Activated B cell treated with CpG ODN at 0.5 μM for 24 hours (primary cell): ENCODE results near the gene ARHGEF17. TPM values are rescaled to one million over a fixed set of nuclear protein-coding genes. Genes with fewer than 3 reads are reported as not detected.

Experiments used
- ATAC-seq: fragments of 200-7000 bp; cut with Tn5 transposase; one replicate; pipeline ENCODE4 v1.10.0; 2021; ENCODE audit warnings: low read depth, mild to moderate bottlenecking, moderate library complexity
- CTCF ChIA-PET: fragments of 350-600 bp; sonication (Branson Sonifier 250); formaldehyde crosslinking; loops from one replicate; lab custom pipeline; 2021; ENCODE audit warnings: antibody characterized with exemption; lab: Charles Lee
- POLR2A ChIA-PET: fragments of 350-600 bp; sonication (Branson Sonifier 250); formaldehyde crosslinking; loops from one replicate; lab custom pipeline; 2021; ENCODE audit warnings: antibody characterized with exemption; lab: Charles Lee
- DNase-seq: peaks from one replicate; pipeline ENCODE4 v3.0.0; 2022
- H3K27ac Mint-ChIP-seq: one replicate; pipeline ENCODE4 v1.8.0; 2020; ENCODE audit warnings: mixed read lengths
- H3K27me3 Mint-ChIP-seq: one replicate; pipeline ENCODE4 v1.8.0; 2021; ENCODE audit warnings: mixed read lengths
- H3K36me3 Mint-ChIP-seq: one replicate; pipeline ENCODE4 v1.8.0; 2021; ENCODE audit warnings: low read depth, mixed read lengths
- H3K4me1 Mint-ChIP-seq: one replicate; pipeline ENCODE4 v1.8.0; 2021; ENCODE audit warnings: mixed read lengths
- H3K4me3 Mint-ChIP-seq: one replicate; pipeline ENCODE4 v1.8.0; 2020; ENCODE audit warnings: mild to moderate bottlenecking, mixed read lengths
- H3K9me3 Mint-ChIP-seq: one replicate; pipeline ENCODE4 v1.8.0; 2020; ENCODE audit warnings: mixed read lengths
- CTCF ChIP-seq: fragments of 200-600 bp; IDR thresholded peaks from one replicate; pipeline ENCODE4 v1.8.0; 2022; ENCODE audit warnings: antibody characterized with exemption, mild to moderate bottlenecking
- intact Hi-C: fragments of 100-400 bp; cut with micrococcal nuclease; formaldehyde crosslinking; loops from one replicate; pipeline ENCODE4 v1.15.1; 2024
- total RNA-seq: library from RNA; stranded (reverse); gene quantifications from 2 replicates; pipeline ENCODE4 v1.2.3, GENCODE V29; 2022

The ARHGEF17 gene, protein sequence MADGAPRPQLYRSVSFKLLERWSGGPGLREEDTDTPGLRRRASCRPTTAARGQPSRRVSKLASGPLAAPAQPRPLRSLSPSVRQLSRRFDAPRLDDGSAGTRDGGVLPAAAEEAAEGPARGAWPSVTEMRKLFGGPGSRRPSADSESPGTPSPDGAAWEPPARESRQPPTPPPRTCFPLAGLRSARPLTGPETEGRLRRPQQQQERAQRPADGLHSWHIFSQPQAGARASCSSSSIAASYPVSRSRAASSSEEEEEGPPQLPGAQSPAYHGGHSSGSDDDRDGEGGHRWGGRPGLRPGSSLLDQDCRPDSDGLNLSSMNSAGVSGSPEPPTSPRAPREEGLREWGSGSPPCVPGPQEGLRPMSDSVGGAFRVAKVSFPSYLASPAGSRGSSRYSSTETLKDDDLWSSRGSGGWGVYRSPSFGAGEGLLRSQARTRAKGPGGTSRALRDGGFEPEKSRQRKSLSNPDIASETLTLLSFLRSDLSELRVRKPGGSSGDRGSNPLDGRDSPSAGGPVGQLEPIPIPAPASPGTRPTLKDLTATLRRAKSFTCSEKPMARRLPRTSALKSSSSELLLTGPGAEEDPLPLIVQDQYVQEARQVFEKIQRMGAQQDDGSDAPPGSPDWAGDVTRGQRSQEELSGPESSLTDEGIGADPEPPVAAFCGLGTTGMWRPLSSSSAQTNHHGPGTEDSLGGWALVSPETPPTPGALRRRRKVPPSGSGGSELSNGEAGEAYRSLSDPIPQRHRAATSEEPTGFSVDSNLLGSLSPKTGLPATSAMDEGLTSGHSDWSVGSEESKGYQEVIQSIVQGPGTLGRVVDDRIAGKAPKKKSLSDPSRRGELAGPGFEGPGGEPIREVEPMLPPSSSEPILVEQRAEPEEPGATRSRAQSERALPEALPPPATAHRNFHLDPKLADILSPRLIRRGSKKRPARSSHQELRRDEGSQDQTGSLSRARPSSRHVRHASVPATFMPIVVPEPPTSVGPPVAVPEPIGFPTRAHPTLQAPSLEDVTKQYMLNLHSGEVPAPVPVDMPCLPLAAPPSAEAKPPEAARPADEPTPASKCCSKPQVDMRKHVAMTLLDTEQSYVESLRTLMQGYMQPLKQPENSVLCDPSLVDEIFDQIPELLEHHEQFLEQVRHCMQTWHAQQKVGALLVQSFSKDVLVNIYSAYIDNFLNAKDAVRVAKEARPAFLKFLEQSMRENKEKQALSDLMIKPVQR (N-terminal part only)
- total RNA-seq, result 0.02 TPM in 1 of 2 replicates, not detected in the other

DNA sequence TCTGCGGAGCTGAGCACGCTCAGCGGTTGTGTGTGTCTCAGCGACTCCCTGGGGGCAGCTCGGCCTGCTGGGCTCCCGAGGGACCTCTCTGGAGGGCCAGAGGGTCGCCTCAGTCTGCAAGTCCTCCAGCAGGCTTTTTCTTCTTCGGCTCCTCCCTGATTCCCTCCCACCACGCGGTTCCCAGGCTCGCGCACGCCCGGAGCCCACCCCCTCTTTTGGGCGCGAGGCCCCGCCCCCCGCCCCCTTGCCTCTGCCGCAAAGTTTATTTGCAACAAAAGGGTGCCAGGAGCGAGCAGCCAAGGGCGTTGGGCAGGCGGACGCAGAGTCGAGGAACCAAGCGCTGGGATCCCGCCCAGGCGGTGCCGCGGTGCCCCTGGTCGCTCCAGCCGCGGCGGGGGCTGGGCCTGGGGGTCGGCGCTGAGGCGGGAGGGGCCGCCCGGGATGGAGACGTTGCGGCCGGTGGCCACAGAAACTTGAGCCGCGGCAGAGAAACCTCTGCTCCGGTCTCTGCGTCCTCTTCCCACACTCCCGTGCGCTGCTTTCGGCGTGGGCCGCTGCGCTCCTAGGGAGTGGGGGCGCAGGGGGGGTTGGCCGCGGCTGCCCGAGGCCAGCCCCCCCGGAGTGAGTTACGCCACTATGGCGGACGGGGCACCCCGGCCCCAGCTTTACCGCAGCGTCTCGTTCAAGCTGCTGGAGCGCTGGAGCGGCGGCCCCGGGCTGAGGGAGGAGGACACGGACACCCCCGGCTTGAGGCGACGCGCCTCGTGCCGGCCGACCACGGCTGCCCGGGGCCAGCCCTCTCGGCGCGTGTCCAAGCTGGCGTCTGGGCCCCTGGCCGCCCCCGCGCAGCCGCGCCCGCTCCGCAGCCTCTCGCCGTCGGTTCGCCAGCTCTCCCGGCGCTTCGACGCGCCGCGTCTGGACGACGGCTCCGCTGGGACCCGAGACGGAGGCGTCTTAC, at the start of gene ARHGEF17:
Gene ARHGEF17 (plus strand): TSS at position 274 of the 958 bp plus-strand sequence. CDS start 363 bp downstream, at position 637.
- H3K9me3 Mint-ChIP-seq, result no peaks in the 10 kb centered on the region
- ChIA-PET POLR2A (interaction anchor here (0.5 to 1.9 kb wide), 5 partner anchors 10 to 28 kb away, joined by 3 to 7 read pairs (median 5); no protein-coding TSS in a partner anchor), CTCF (interaction anchor here (0.7 to 5.6 kb wide), 8 partner anchors 10 to 353 kb away, joined by 3 to 63 read pairs (median 4); no protein-coding TSS in a partner anchor)
- H3K36me3 Mint-ChIP-seq, result no peaks in the 10 kb centered on the region
- no peak for TF ChIP-seq CTCF
- DNase-seq, result peak; percentile 36
- H3K4me1 Mint-ChIP-seq, result peaks cover 11% of the 10 kb centered on the region
- peak within 1 kb of the TSS; percentile 93 for H3K4me3 Mint-ChIP-seq
- intact Hi-C loops, result loop anchor here (5.0 kb wide), 1 partner anchor 69 kb away; the partner anchor contains the start of gene RELT
- H3K27ac Mint-ChIP-seq, result no peak within 1 kb of the TSS
- H3K27me3 Mint-ChIP-seq, result peaks cover 5% of the 10 kb centered on the region
- ATAC-seq, result peak; percentile 69

- ChIA-PET CTCF (no interaction called here), POLR2A (no interaction called here)
- no peaks in the 10 kb centered on the region for H3K36me3 Mint-ChIP-seq
- H3K9me3 Mint-ChIP-seq, result no peaks in the 10 kb centered on the region
- TF ChIP-seq CTCF, result no peak
- peaks cover 10% of the 10 kb centered on the region for H3K27me3 Mint-ChIP-seq
- DNase-seq (no peak), ATAC-seq (no peak)
- no peak overlapping the region for H3K4me3 Mint-ChIP-seq
- intact Hi-C loops, result no loop called here
- H3K27ac Mint-ChIP-seq, result no peak overlapping the region
- no peaks in the 10 kb centered on the region for H3K4me1 Mint-ChIP-seq
Measured at GRCh38 chr11:73259406-73260126, 48.5 kb upstream of the ARHGEF17 start.

DNA sequence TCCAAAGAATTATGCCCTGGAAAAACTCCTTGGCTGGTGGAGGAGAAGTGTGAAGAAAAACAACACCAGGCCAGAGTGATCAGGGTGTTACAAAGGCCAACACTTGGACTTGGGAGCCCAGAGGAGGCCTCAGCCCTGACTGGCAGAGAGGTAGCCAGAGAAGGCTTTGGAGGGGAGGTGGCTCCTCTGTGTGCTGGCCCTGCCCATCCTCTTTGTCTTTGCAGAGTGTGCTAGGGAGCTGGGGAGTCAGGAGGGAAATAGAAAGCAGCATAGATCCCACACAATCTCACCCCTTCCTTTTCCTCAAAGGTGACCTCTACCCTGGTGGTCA, 48.0 kb upstream of the ARHGEF17 start:
- no peak for ATAC-seq
- Mint-ChIP-seq H3K4me1 (peaks cover 2% of the 10 kb centered on the region), H3K36me3 (no peaks in the 10 kb centered on the region), H3K4me3 (no peak overlapping the region), H3K9me3 (no peaks in the 10 kb centered on the region), H3K27me3 (peaks cover 15% of the 10 kb centered on the region), H3K27ac (no peak overlapping the region)
- intact Hi-C loops, result no loop called here
- no peak for DNase-seq
- POLR2A ChIA-PET, result no interaction called here
- no peak for TF ChIP-seq CTCF
- CTCF ChIA-PET, result no interaction called here

DNA sequence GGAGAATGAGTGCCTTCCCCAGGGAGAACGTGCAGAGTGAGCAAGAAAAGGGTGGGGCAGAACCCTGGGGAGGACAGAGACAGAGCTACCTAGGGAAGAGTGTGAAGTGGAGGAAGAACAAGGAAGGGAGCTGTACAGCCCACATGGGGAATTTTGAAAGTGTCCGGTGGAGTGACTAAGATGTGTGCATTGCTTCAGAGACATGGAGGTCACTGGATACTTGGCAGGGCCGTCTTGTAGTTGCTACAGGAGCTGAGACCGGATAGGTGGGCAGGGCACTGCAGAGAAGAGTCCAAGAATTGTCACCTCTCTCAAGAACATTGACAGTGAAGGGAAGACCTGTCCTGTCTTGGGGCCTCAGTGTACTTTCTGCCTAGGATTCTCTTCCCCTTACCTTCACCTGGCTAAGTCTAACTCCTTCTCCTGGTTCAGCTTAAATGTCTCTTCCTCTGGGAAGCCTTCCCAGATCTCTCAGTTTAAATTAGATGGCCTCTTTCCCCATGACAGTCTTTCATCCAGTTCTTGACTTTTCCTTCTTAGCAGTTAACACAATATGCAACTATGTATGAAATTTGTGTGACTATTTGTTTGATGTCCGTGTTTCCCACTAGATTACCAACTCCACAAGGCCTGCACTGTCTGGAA, 45.1 kb upstream of the ARHGEF17 start:
- Mint-ChIP-seq H3K36me3 (no peaks in the 10 kb centered on the region), H3K4me1 (peaks cover 2% of the 10 kb centered on the region), H3K27ac (no peak overlapping the region), H3K27me3 (peaks cover 27% of the 10 kb centered on the region), H3K9me3 (no peaks in the 10 kb centered on the region), H3K4me3 (no peak overlapping the region)
- ATAC-seq, result no peak
- DNase-seq, result no peak
- intact Hi-C loops, result no loop called here
- POLR2A ChIA-PET, result no interaction called here
- TF ChIP-seq CTCF, result no peak
- CTCF ChIA-PET, result no interaction called here
